PFSK-1 (cell line): ENCODE data around the gene LGALS12.

Experiments used
- FOXP2 ChIP-seq: optimal IDR thresholded peaks from 2 replicates; pipeline ENCODE3; 2011; ENCODE audit warnings: borderline replicate concordance, control low read depth, inconsistent platforms; ENCODE audit not compliant: insufficient read depth; ENCODE audit errors: extremely low read length, extremely low read depth
- POLR2AphosphoS5 ChIP-seq: IDR thresholded peaks from 2 replicates; pipeline ENCODE4 v1.6.1; 2012; ENCODE audit warnings: low read depth, mild to moderate bottlenecking, control low read depth, low read length, moderate library complexity
- TAF1 ChIP-seq: IDR thresholded peaks from 2 replicates; pipeline ENCODE4 v1.6.1; 2012; ENCODE audit warnings: low read length, control low read depth, borderline replicate concordance; ENCODE audit not compliant: insufficient read depth
- TF ChIP-seq, protein P1 (sequence below), 2 experiments: IDR thresholded peaks; 2 replicates each; pipeline versions ENCODE4 v1.6.1 to v1.8.0; 2011 to 2012; ENCODE audit warnings: low read depth in 2 of 2, low read length in 2 of 2, control low read depth in 1 of 2, inconsistent platforms in 1 of 2, mild to moderate bottlenecking in 1 of 2, moderate library complexity in 1 of 2; ENCODE audit not compliant: insufficient read depth in 1 of 2

DNA sequence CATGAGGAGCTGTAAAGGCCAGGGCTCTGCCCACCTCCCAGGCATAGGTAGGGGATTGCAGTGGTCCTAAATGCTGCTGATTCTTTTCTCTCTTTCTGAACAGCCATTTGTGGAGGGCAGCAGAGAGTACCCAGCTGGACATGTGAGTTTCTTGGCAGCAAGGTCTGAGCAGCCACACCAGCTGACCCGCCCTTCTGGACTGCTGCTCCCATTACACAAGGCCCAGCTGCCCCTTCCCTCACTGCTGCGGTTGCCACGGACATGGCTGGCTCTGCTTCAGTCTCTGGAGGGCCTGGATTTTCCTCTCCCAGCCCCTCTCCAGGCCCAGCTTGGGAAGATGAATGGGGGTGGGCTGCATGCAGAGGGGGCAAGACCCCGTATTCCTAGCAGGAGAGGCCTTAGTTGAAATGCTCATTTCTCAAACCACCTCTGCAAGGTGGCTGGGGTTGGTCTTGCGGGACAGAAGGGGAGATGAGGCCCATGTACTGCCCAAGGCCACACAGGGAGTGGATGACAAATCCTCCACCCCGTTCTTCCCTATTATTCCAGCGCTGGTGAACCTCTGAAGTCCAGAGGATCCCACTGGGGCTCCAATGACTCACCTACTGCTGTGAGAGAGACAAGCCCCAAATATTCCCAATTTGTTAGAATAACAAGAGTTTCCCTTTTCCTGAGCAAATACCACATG, 4.6 kb downstream of the LGALS12 start:
- no peak for TF ChIP-seq POLR2AphosphoS5
- no peak for TF ChIP-seq FOXP2
- TF ChIP-seq TAF1 = no peak
- TF ChIP-seq, protein P1, sequence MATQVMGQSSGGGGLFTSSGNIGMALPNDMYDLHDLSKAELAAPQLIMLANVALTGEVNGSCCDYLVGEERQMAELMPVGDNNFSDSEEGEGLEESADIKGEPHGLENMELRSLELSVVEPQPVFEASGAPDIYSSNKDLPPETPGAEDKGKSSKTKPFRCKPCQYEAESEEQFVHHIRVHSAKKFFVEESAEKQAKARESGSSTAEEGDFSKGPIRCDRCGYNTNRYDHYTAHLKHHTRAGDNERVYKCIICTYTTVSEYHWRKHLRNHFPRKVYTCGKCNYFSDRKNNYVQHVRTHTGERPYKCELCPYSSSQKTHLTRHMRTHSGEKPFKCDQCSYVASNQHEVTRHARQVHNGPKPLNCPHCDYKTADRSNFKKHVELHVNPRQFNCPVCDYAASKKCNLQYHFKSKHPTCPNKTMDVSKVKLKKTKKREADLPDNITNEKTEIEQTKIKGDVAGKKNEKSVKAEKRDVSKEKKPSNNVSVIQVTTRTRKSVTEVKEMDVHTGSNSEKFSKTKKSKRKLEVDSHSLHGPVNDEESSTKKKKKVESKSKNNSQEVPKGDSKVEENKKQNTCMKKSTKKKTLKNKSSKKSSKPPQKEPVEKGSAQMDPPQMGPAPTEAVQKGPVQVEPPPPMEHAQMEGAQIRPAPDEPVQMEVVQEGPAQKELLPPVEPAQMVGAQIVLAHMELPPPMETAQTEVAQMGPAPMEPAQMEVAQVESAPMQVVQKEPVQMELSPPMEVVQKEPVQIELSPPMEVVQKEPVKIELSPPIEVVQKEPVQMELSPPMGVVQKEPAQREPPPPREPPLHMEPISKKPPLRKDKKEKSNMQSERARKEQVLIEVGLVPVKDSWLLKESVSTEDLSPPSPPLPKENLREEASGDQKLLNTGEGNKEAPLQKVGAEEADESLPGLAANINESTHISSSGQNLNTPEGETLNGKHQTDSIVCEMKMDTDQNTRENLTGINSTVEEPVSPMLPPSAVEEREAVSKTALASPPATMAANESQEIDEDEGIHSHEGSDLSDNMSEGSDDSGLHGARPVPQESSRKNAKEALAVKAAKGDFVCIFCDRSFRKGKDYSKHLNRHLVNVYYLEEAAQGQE (IDR thresholded peaks at IDR 0.05; ENCODE audit: insufficient read depth in 1 of 2, low read depth in 2 of 2, low read length in 2 of 2) = no peak
